ENCODE measurements around the gene MYEOV. TPM values are rescaled to one million over a fixed set of nuclear protein-coding genes. Genes with fewer than 3 reads are reported as not detected.

MYEOV gene
- total RNA-seq, 1 donor from 2014 or later = 0.35 TPM

- DNase-seq (ENCODE audit: low read depth, low spot score) = no peak
- H3K9me3 Mint-ChIP-seq = peaks cover 7% of the 10 kb centered on the region
- H3K27ac Mint-ChIP-seq (ENCODE audit: unreplicated experiment) = peak overlapping the region; percentile 19
- no peak for TF ChIP-seq CTCF (conservative IDR thresholded peaks at IDR 0.05)
- no peaks in the 10 kb centered on the region for H3K27me3 Mint-ChIP-seq (ENCODE audit: low read depth)
- H3K4me1 Mint-ChIP-seq = peaks cover 4% of the 10 kb centered on the region
- H3K4me3 Mint-ChIP-seq = no peak overlapping the region
- peaks cover 7% of the 10 kb centered on the region for H3K36me3 Mint-ChIP-seq (ENCODE audit: low read depth)
Measured at GRCh38 chr11:69335007-69335780, 41.2 kb downstream of the MYEOV start.

GRCh38 chr11:69335781-69336405 lies 41.9 kb downstream of the MYEOV start:
- DNase-seq (ENCODE audit: low read depth, low spot score) = no peak
- H3K27me3 Mint-ChIP-seq (ENCODE audit: low read depth) = no peaks in the 10 kb centered on the region
- no peak overlapping the region for H3K27ac Mint-ChIP-seq (ENCODE audit: unreplicated experiment)
- H3K9me3 Mint-ChIP-seq = peaks cover 4% of the 10 kb centered on the region
- no peak overlapping the region for H3K4me3 Mint-ChIP-seq
- H3K36me3 Mint-ChIP-seq (ENCODE audit: low read depth) = peaks cover 7% of the 10 kb centered on the region
- TF ChIP-seq CTCF (conservative IDR thresholded peaks at IDR 0.05) = no peak
- no peaks in the 10 kb centered on the region for H3K4me1 Mint-ChIP-seq

GRCh38 chr11:69337211-69337721 lies 43.3 kb downstream of the MYEOV start:
- H3K4me1 Mint-ChIP-seq = peaks cover 5% of the 10 kb centered on the region
- peaks cover 7% of the 10 kb centered on the region for H3K36me3 Mint-ChIP-seq (ENCODE audit: low read depth)

GRCh38 chr11:69339041-69339733 lies 45.2 kb downstream of the MYEOV start:
- DNase-seq (ENCODE audit: low read depth, low spot score) = no peak
- H3K4me3 Mint-ChIP-seq = no peak overlapping the region
- no peak for TF ChIP-seq CTCF (conservative IDR thresholded peaks at IDR 0.05)
- H3K27ac Mint-ChIP-seq (ENCODE audit: unreplicated experiment) = no peak overlapping the region
- H3K4me1 Mint-ChIP-seq = peaks cover 9% of the 10 kb centered on the region
- no peaks in the 10 kb centered on the region for H3K27me3 Mint-ChIP-seq (ENCODE audit: low read depth)
- H3K36me3 Mint-ChIP-seq (ENCODE audit: low read depth) = peaks cover 5% of the 10 kb centered on the region
- H3K9me3 Mint-ChIP-seq = peaks cover 4% of the 10 kb centered on the region

More at GRCh38 chr11:69337211-69337721, 43.3 kb downstream of the MYEOV start:
- no peak for DNase-seq (ENCODE audit: low read depth, low spot score)
- Mint-ChIP-seq H3K27ac (ENCODE audit: unreplicated experiment) (no peak overlapping the region), H3K4me3 (no peak overlapping the region), H3K27me3 (ENCODE audit: low read depth) (no peaks in the 10 kb centered on the region), H3K9me3 (peaks cover 4% of the 10 kb centered on the region)
- TF ChIP-seq CTCF (conservative IDR thresholded peaks at IDR 0.05) = no peak

GRCh38 chr11:69339983-69340565 lies 46.1 kb downstream of the MYEOV start:
- Mint-ChIP-seq H3K36me3 (ENCODE audit: low read depth) (peaks cover 5% of the 10 kb centered on the region), H3K4me1 (peaks cover 9% of the 10 kb centered on the region), H3K4me3 (no peak overlapping the region), H3K9me3 (peaks cover 4% of the 10 kb centered on the region), H3K27ac (ENCODE audit: unreplicated experiment) (peak overlapping the region; percentile 31), H3K27me3 (ENCODE audit: low read depth) (no peaks in the 10 kb centered on the region)
- no peak for DNase-seq (ENCODE audit: low read depth, low spot score)
- TF ChIP-seq CTCF (conservative IDR thresholded peaks at IDR 0.05) = no peak

Measured in neural crest cell (in vitro differentiated cells).